SU-DHL-6 (cell line): ENCODE data around the gene TRNT1.

Experiments used
- H2AFZ ChIP-seq: fragments of 200-600 bp; sonication (generic); 2 replicates; pipeline ENCODE4 v1.6.1; 2014; ENCODE audit warnings: low read depth, mild to moderate bottlenecking, moderate library complexity, mixed read lengths, antibody characterized with exemption, low read length; ENCODE audit not compliant: severe bottlenecking
- H3F3A ChIP-seq: fragments of 200-600 bp; shearing (Covaris generic); 2 replicates; pipeline ENCODE4 v1.6.0; 2016; ENCODE audit warnings: antibody characterized with exemption, mild to moderate bottlenecking; ENCODE audit not compliant: insufficient read depth
- H3K27ac ChIP-seq: fragments of 200-600 bp; sonication (generic); 2 replicates; pipeline ENCODE4 v1.5.1; 2016; ENCODE audit warnings: low read depth, mild to moderate bottlenecking, low read length, moderate library complexity, mixed read lengths
- H3K27me3 ChIP-seq: fragments of 200-600 bp; sonication (generic), shearing (Covaris generic); 2 replicates; pipeline ENCODE4 v1.6.0; 2014; ENCODE audit warnings: mild to moderate bottlenecking, low read length
- H3K36me3 ChIP-seq: fragments of 200-600 bp; sonication (generic); 2 replicates; pipeline ENCODE4 v1.6.1; 2014; ENCODE audit warnings: mild to moderate bottlenecking, low read length, mixed read lengths
- H3K4me2 ChIP-seq: fragments of 300-600, 200-600 bp; shearing (Covaris generic), sonication (generic); 2 replicates; pipeline ENCODE4 v1.6.0; 2014; ENCODE audit warnings: low read length, low read depth, mild to moderate bottlenecking; ENCODE audit not compliant: poor library complexity, severe bottlenecking
- H3K4me3 ChIP-seq: fragments of 200-600 bp; sonication (generic); 2 replicates; pipeline ENCODE4 v1.5.1; 2014; ENCODE audit warnings: antibody characterized with exemption, low read length, mild to moderate bottlenecking, mixed read lengths; ENCODE audit not compliant: insufficient read depth, poor library complexity, severe bottlenecking
- H3K79me2 ChIP-seq: fragments of 200-600 bp; sonication (generic); 2 replicates; pipeline ENCODE4 v1.6.1; 2014; ENCODE audit warnings: mild to moderate bottlenecking, low read length, moderate library complexity; ENCODE audit not compliant: insufficient read depth
- H3K9ac ChIP-seq: fragments of 200-600 bp; sonication (generic); 2 replicates; pipeline ENCODE4 v1.7.0; 2014; ENCODE audit warnings: mild to moderate bottlenecking, low read length
- H3K9me2 ChIP-seq: fragments of 200-600 bp; sonication (generic); replicated peaks from 2 replicates; pipeline ENCODE4 v1.6.1; 2014; ENCODE audit warnings: low read length; ENCODE audit not compliant: insufficient read depth
- H3K9me3 ChIP-seq: fragments of 200-600 bp; sonication (generic); 2 replicates; pipeline ENCODE4 v1.6.1; 2014; ENCODE audit warnings: low read length, mixed read lengths; ENCODE audit not compliant: insufficient read depth
- H4K20me1 ChIP-seq: fragments of 200-600 bp; sonication (generic); 2 replicates; pipeline ENCODE4 v1.6.1; 2014; ENCODE audit warnings: low read depth, mild to moderate bottlenecking, antibody characterized with exemption, low read length, moderate library complexity, mixed read lengths
- CTCF ChIP-seq: fragments of 200-600 bp; sonication (generic); IDR thresholded peaks from one replicate; pipeline ENCODE4 v1.5.1; 2017; ENCODE audit warnings: antibody characterized with exemption, mild to moderate bottlenecking, low read length, moderate library complexity; ENCODE audit not compliant: insufficient read depth, poor library complexity, severe bottlenecking
- EZH2phosphoT487 ChIP-seq: fragments of 200-600 bp; sonication (generic), shearing (Covaris generic); conservative IDR thresholded peaks from 2 replicates; pipeline ENCODE4 v1.6.1; 2018; ENCODE audit warnings: mild to moderate bottlenecking, antibody characterized with exemption, low read length, moderate library complexity, mixed read lengths

Gene TRNT1

DNA sequence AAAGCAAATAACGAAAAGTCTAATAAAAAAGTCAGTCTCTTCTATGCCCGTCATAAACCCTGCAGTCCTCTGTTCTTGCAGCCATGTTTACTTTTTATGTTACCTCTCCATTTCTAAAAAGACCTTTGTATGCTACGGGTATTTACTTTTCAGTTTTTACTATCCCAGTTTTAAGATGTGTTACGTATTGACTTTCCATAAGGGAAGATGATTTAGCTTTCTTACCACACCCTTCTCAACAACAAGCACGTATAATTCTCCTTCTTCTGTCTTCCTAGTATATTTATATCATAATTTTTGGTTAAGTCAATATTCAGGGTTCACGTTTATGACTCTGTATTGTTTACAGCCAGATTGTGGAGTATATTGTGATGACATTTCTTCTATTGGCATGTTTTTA lies 10.8 kb downstream of the TRNT1 start:
- no peak overlapping the region for H3K4me3 ChIP-seq
- no peaks in the 10 kb centered on the region for H3K9me2 ChIP-seq
- peaks cover 19% of the 10 kb centered on the region for H4K20me1 ChIP-seq
- H3K79me2 ChIP-seq: peaks cover 43% of the 10 kb centered on the region
- H3K27ac ChIP-seq: no peak overlapping the region
- H3K9ac ChIP-seq: no peak overlapping the region
- no peak overlapping the region for H3K4me2 ChIP-seq
- no peaks in the 10 kb centered on the region for H3K27me3 ChIP-seq
- H3F3A ChIP-seq: 0 out of 2 replicates have a peak, but pooled peaks cover 6% of the 10 kb centered on the region
- H3K36me3 ChIP-seq: peaks cover 38% of the 10 kb centered on the region
- H3K9me3 ChIP-seq: no peaks in the 10 kb centered on the region
- H2AFZ ChIP-seq: no peak overlapping the region
- TF ChIP-seq EZH2phosphoT487: no peak
- no peak for TF ChIP-seq CTCF

- Histone ChIP-seq H3K79me2 (peaks cover 3% of the 10 kb centered on the region), H3K4me3 (no peak overlapping the region), H3K9me2 (no peaks in the 10 kb centered on the region), H2AFZ (no peak overlapping the region), H3K27ac (no peak overlapping the region), H3F3A (peaks cover 9% of the 10 kb centered on the region; the same call in 1 of the 2 replicates), H3K27me3 (no peaks in the 10 kb centered on the region), H3K9ac (no peak overlapping the region), H3K9me3 (no peaks in the 10 kb centered on the region), H4K20me1 (peaks cover 12% of the 10 kb centered on the region; the same call in 1 of the 2 replicates), H3K36me3 (peaks cover 74% of the 10 kb centered on the region), H3K4me2 (no peak overlapping the region)
- TF ChIP-seq CTCF (no peak), EZH2phosphoT487 (no peak)
Observed at GRCh38 chr3:3141939-3142338, 15.2 kb downstream of the TRNT1 start.

DNA sequence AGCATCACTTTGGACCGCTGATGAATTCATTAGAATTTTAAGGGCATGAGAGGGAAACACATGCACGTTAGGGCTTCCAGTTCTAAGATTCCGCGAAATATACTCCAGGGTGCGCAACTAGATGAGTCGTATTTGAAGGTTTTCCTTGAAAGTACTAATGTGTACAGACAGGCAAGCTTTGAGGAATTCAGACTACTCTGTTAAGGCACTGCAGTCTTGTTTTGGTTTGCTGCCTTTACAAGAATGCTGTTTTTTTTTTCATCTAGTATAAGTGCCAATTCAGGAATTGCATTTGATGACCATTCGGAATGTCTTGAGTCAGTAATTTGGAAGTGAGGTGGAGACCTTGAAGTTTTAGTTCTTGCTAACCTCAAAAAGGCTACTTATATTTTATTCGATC lies 19.1 kb downstream of the TRNT1 start:
- Histone ChIP-seq H3K27ac (no peak overlapping the region), H3K79me2 (no peaks in the 10 kb centered on the region), H4K20me1 (peaks cover 6% of the 10 kb centered on the region; the same call in 1 of the 2 replicates), H3F3A (peaks cover 23% of the 10 kb centered on the region; the same call in 1 of the 2 replicates), H3K27me3 (no peaks in the 10 kb centered on the region), H3K9ac (no peak overlapping the region), H3K36me3 (peaks cover 86% of the 10 kb centered on the region), H3K4me2 (no peak overlapping the region), H2AFZ (no peak overlapping the region), H3K9me3 (no peaks in the 10 kb centered on the region), H3K9me2 (no peaks in the 10 kb centered on the region), H3K4me3 (no peak overlapping the region)
- TF ChIP-seq EZH2phosphoT487 (no peak), CTCF (no peak)
